AG04449 (cell line): ENCODE results near the gene ASCL2.

Experiments used
- CTCF ChIA-PET: fragments of 350-600 bp; formaldehyde crosslinking; extraction: SDS; loops from one replicate; lab custom pipeline; 2021; ENCODE audit warnings: antibody characterized with exemption; lab: Yijun Ruan, JAX
- POLR2A ChIA-PET: fragments of 400-600, 350-600 bp; formaldehyde crosslinking; extraction: SDS; loops from one replicate; lab custom pipeline; 2020; ENCODE audit warnings: antibody characterized with exemption, inconsistent platforms; lab: Yijun Ruan, JAX
- DNase-seq: peaks from one replicate; pipeline ENCODE4 v3.0.0-alpha.2; 2010; ENCODE audit warnings: low read depth, low spot score
- H3K4me3 ChIP-seq: 2 replicates; pipeline ENCODE4 v1.5.1; 2011; ENCODE audit warnings: low read depth, mild to moderate bottlenecking, control low read depth, low read length
- CTCF ChIP-seq: IDR thresholded peaks from one replicate; pipeline ENCODE4 v1.5.1; 2011; ENCODE audit warnings: mild to moderate bottlenecking, moderate library complexity, low read length, control low read depth, inconsistent platforms; ENCODE audit not compliant: insufficient read depth; ENCODE audit errors: missing control alignments

Gene ASCL2

GRCh38 chr11:2294926-2295290 is 24.5 kb upstream of the ASCL2 start:
- no peak overlapping the region for H3K4me3 ChIP-seq
- ChIA-PET POLR2A (no interaction called here), CTCF (interaction anchor here (0.8 to 5.9 kb wide), 2 partner anchors 106 to 125 kb away, joined by 3 to 28 read pairs; partner anchors contain the start of gene TSSC4)
- DNase-seq = no peak
- TF ChIP-seq CTCF = no peak

- POLR2A ChIA-PET = no interaction called here
- no peak for TF ChIP-seq CTCF
- no peak for DNase-seq
- CTCF ChIA-PET = interaction anchor here (0.8 to 5.9 kb wide), 2 partner anchors 106 to 126 kb away, joined by 3 to 28 read pairs; partner anchors contain the start of gene TSSC4
- no peak overlapping the region for H3K4me3 ChIP-seq
Measured at GRCh38 chr11:2293984-2294925, 23.9 kb upstream of the ASCL2 start.

GRCh38 chr11:2293531-2293971 is 23.2 kb upstream of the ASCL2 start:
- DNase-seq = no peak
- CTCF ChIA-PET = interaction anchor here (1.0 kb wide), 1 partner anchor 126 kb away, joined by 3 read pairs; no protein-coding TSS in a partner anchor
- POLR2A ChIA-PET = no interaction called here
- no peak overlapping the region for H3K4me3 ChIP-seq
- TF ChIP-seq CTCF = no peak

GRCh38 chr11:2290351-2290841 is 20.0 kb upstream of the ASCL2 start:
- no peak for TF ChIP-seq CTCF
- H3K4me3 ChIP-seq = no peak overlapping the region
- ChIA-PET POLR2A (interaction anchor here (0.6 kb wide), 1 partner anchor 770 kb away, joined by 3 read pairs; no protein-coding TSS in a partner anchor), CTCF (interaction anchor here (1.2 to 1.7 kb wide), 2 partner anchors 14 to 130 kb away, joined by 3 read pairs; no protein-coding TSS in a partner anchor)
- DNase-seq = no peak

- CTCF ChIA-PET = interaction anchor here (1.2 to 1.7 kb wide), 2 partner anchors 15 to 131 kb away, joined by 3 read pairs; no protein-coding TSS in a partner anchor
- H3K4me3 ChIP-seq = no peak overlapping the region
- TF ChIP-seq CTCF = no peak
- DNase-seq = no peak
- POLR2A ChIA-PET = no interaction called here
Measured at GRCh38 chr11:2289859-2290258, 19.5 kb upstream of the ASCL2 start.

GRCh38 chr11:2289350-2289749 is 19.0 kb upstream of the ASCL2 start:
- no peak for TF ChIP-seq CTCF
- CTCF ChIA-PET = interaction anchor here (1.7 kb wide), 1 partner anchor 131 kb away, joined by 3 read pairs; no protein-coding TSS in a partner anchor
- no peak for DNase-seq
- POLR2A ChIA-PET = no interaction called here
- no peak overlapping the region for H3K4me3 ChIP-seq
